Panc1 (cell line): Measurements from ENCODE around the gene SND1. TPM values are rescaled to one million over a fixed set of nuclear protein-coding genes. Genes with fewer than 3 reads are reported as not detected.

Source experiments
- ATAC-seq: fragments of 200-7000 bp; cut with Tn5 transposase; 2 replicates; pipeline ENCODE4 v1.9.1; 2020; ENCODE audit warnings: mild to moderate bottlenecking, moderate library complexity
- BruUV-seq: library from RNA; stranded (reverse); fragments of 400-500 nt; replicated peaks from 2 replicates; lab custom pipeline; 2021; lab: Mats Ljungman, UMichigan
- CTCF ChIA-PET: fragments of 300-600 bp; sonication (Branson Sonifier 250); formaldehyde crosslinking; loops from one replicate; lab custom pipeline; 2022; ENCODE audit warnings: antibody characterized with exemption; lab: Charles Lee
- POLR2A ChIA-PET: fragments of 300-600 bp; sonication (Branson Sonifier 250); formaldehyde crosslinking; loops from one replicate; lab custom pipeline; 2022; ENCODE audit warnings: antibody characterized with exemption; lab: Charles Lee
- DNase-seq: peaks from one replicate; pipeline ENCODE4 v3.0.0-alpha.2; 2010; ENCODE audit warnings: low read depth, low spot score
- H3K27ac ChIP-seq: 2 replicates; pipeline ENCODE4 v1.5.1; 2011; ENCODE audit warnings: mild to moderate bottlenecking, low read length, inconsistent platforms
- H3K27me3 ChIP-seq: fragments of 200-500 bp; sonication (Bioruptor generic); 2 replicates; pipeline ENCODE4 v1.6.0; 2014; ENCODE audit warnings: low read length, inconsistent platforms; ENCODE audit not compliant: control insufficient read depth, insufficient read depth
- H3K36me3 ChIP-seq: fragments of 200-500 bp; sonication (Bioruptor generic); 2 replicates; pipeline ENCODE4 v1.5.1; 2014; ENCODE audit warnings: inconsistent platforms, mild to moderate bottlenecking, low read length, moderate library complexity; ENCODE audit not compliant: control insufficient read depth, insufficient read depth
- H3K4me1 ChIP-seq: 2 replicates; pipeline ENCODE4 v1.5.1; 2011; ENCODE audit warnings: inconsistent platforms, mild to moderate bottlenecking, low read length, moderate library complexity; ENCODE audit not compliant: control insufficient read depth, insufficient read depth
- H3K4me3 ChIP-seq, 2 experiments: 2 replicates each; pipeline ENCODE4 v1.5.1; 2011 to 2012; ENCODE audit warnings: low read depth in 2 of 2, low read length in 2 of 2, mild to moderate bottlenecking in 2 of 2, inconsistent platforms in 1 of 2, moderate library complexity in 1 of 2
- H3K9me3 ChIP-seq: fragments of 200-500 bp; sonication (Bioruptor generic); 2 replicates; pipeline ENCODE4 v1.5.1; 2014; ENCODE audit warnings: low read depth, mild to moderate bottlenecking, inconsistent platforms, low read length, moderate library complexity; ENCODE audit not compliant: control insufficient read depth, insufficient read depth
- CTCF ChIP-seq: fragments of 450-650 bp; IDR thresholded peaks from 2 replicates; pipeline ENCODE4 v1.5.1; 2017; ENCODE audit warnings: mild to moderate bottlenecking
- POLR2AphosphoS5 ChIP-seq: IDR thresholded peaks from 2 replicates; pipeline ENCODE4 v1.6.1; 2012; ENCODE audit warnings: mild to moderate bottlenecking, low read depth, low read length, moderate library complexity
- REST ChIP-seq, 2 experiments: IDR thresholded peaks; 2 replicates each; pipeline ENCODE4 v1.6.1; 2011 to 2012; ENCODE audit warnings: low read depth in 2 of 2, control low read depth in 1 of 2, low read length in 1 of 2, mild to moderate bottlenecking in 1 of 2, moderate library complexity in 1 of 2; ENCODE audit not compliant: insufficient read depth in 1 of 2
- SIN3A ChIP-seq: IDR thresholded peaks from 2 replicates; pipeline ENCODE4 v1.6.1; 2012; ENCODE audit warnings: low read depth, mild to moderate bottlenecking, low read length, moderate library complexity, borderline replicate concordance; ENCODE audit not compliant: insufficient read depth
- TCF7L2 ChIP-seq: IDR thresholded peaks from 2 replicates; pipeline ENCODE4 v1.6.1; 2011; ENCODE audit warnings: mild to moderate bottlenecking, low read depth, low read length, inconsistent platforms
- in situ Hi-C: cut with HindIII; loops from 2 replicates; pipeline ENCODE4 v1.10.0; 2016; ENCODE audit warnings: low sequenced_read_pairs, low pct_unique_long_range_greater_than_20kb
- intact Hi-C: fragments of 100-400 bp; cut with micrococcal nuclease; formaldehyde crosslinking; loops from one replicate; pipeline ENCODE4 v1.10.0; 2022; ENCODE audit not compliant: unreplicated experiment
- total RNA-seq: library from RNA; stranded (reverse); gene quantifications from one replicate; pipeline ENCODE4 v1.2.1, GENCODE V29; 2021; ENCODE audit not compliant: unreplicated experiment

The SND1 gene
- total RNA-seq, 1 experiment from 2014 or later, result 176 TPM

GRCh38 chr7:127844165-127844564 is 192.2 kb downstream of the SND1 start:
- Histone ChIP-seq H3K9me3 (no peaks in the 10 kb centered on the region), H3K27ac (no peak overlapping the region), H3K4me3 (no peak overlapping the region), H3K27me3 (no peaks in the 10 kb centered on the region), H3K36me3 (peaks cover 2% of the 10 kb centered on the region; the same call in 1 of the 2 replicates), H3K4me1 (no peaks in the 10 kb centered on the region)
- TF ChIP-seq SIN3A (no peak), POLR2AphosphoS5 (no peak), CTCF (no peak), TCF7L2 (no peak)
- ChIA-PET POLR2A (no interaction called here), CTCF (no interaction called here)
- BruUV-seq, result no TSS peak
- DNase-seq (no peak), ATAC-seq (no peak)
- in situ Hi-C loops, result no loop called here
- intact Hi-C loops, result no loop called here

- intact Hi-C loops (no loop called here), in situ Hi-C loops (no loop called here)
- Histone ChIP-seq H3K27ac (no peak overlapping the region), H3K9me3 (no peaks in the 10 kb centered on the region), H3K4me1 (no peaks in the 10 kb centered on the region), H3K36me3 (peaks cover 2% of the 10 kb centered on the region; the same call in 1 of the 2 replicates), H3K27me3 (no peaks in the 10 kb centered on the region), H3K4me3 (no peak overlapping the region)
- BruUV-seq, result no TSS peak
- ATAC-seq (no peak), DNase-seq (no peak)
- TF ChIP-seq CTCF, result no peak
- CTCF ChIA-PET, result no interaction called here
- POLR2A ChIA-PET, result no interaction called here
Observed at GRCh38 chr7:127844707-127845331, 192.8 kb downstream of the SND1 start.

GRCh38 chr7:127845522-127846214 is 193.7 kb downstream of the SND1 start:
- in situ Hi-C loops (no loop called here), intact Hi-C loops (no loop called here)
- CTCF ChIA-PET, result no interaction called here
- BruUV-seq, result no TSS peak
- Histone ChIP-seq H3K36me3 (peaks cover 2% of the 10 kb centered on the region; the same call in 1 of the 2 replicates), H3K4me3 (no peak overlapping the region), H3K9me3 (no peaks in the 10 kb centered on the region), H3K27me3 (no peaks in the 10 kb centered on the region), H3K4me1 (no peaks in the 10 kb centered on the region), H3K27ac (no peak overlapping the region)
- DNase-seq, result no peak
- POLR2A ChIA-PET, result no interaction called here
- no peak for ATAC-seq
- TF ChIP-seq SIN3A (no peak), REST (IDR thresholded peaks at IDR 0.05; ENCODE audit: insufficient read depth in 1 of 2, low read depth in 2 of 2, low read length in 1 of 2) (no peak), CTCF (no peak), TCF7L2 (no peak), POLR2AphosphoS5 (no peak)
